ENCODE measurements around the gene TUBGCP6. TPM values are rescaled to one million over a fixed set of nuclear protein-coding genes. Genes with fewer than 3 reads are reported as not detected.

Gene TUBGCP6
- total and polyA plus RNA-seq, 2 donors (not counting 1 experiment from before 2014, with no cell fraction given): 137 to 178 TPM

GRCh38 chr22:50281957-50282356 lies 37.1 kb upstream of the TUBGCP6 start:
- Histone ChIP-seq H2AFZ (ENCODE audit: insufficient read depth, low read depth, low read length, poor library complexity, severe bottlenecking) (no peak overlapping the region), H3K4me3 (ENCODE audit: control extremely low read depth in 1 of 5, extremely low read depth in 1 of 5, insufficient read depth in 1 of 5, low read depth in 2 of 5, low read length in 4 of 5) (no peak overlapping the region), H3K4me1 (ENCODE audit: control insufficient read depth in 2 of 2, insufficient read depth in 2 of 2, low read length in 2 of 2) (no peaks in the 10 kb centered on the region), H3K9me3 (ENCODE audit: control extremely low read depth in 1 of 3, control insufficient read depth in 2 of 3, insufficient read depth in 1 of 3, low read length in 2 of 3) (peaks cover 0 to 4% (median 0%) of the 10 kb centered on the region in 3 donors), H3K27ac (ENCODE audit: low read length in 2 of 2) (no peak overlapping the region), H3K4me2 (replicated peaks; ENCODE audit: low read depth, low read length, poor library complexity, severe bottlenecking) (no peak overlapping the region), H3K79me2 (ENCODE audit: control insufficient read depth, insufficient read depth, low read length) (no peaks in the 10 kb centered on the region), H3K9ac (ENCODE audit: low read length) (no peak overlapping the region), H3K27me3 (replicated peaks in 1 of 4; ENCODE audit: control extremely low read depth in 1 of 4, control insufficient read depth in 3 of 4, insufficient read depth in 4 of 4, low read length in 3 of 4) (no peaks in the 10 kb centered on the region), H4K20me1 (ENCODE audit: control insufficient read depth, insufficient read depth, low read length, poor library complexity, severe bottlenecking) (no peaks in the 10 kb centered on the region), H3K36me3 (replicated peaks in 1 of 2; ENCODE audit: control extremely low read depth in 1 of 2, control insufficient read depth in 1 of 2, extremely low read depth in 1 of 2, insufficient read depth in 2 of 2, low read length in 1 of 2) (no peaks in the 10 kb centered on the region)
- H3K27ac Mint-ChIP-seq: no peak overlapping the region
- WGBS (ENCODE audit: insufficient coverage): 96% methylated on average over 25 of the region's 25 CpGs
- DNase-seq (no peak), ATAC-seq (ENCODE audit: low read depth) (no peak)
- ChIA-PET POLR2A (interaction anchor here (1.0 kb wide), 1 partner anchor 44 kb away, joined by 9 read pairs; no protein-coding TSS in a partner anchor), CTCF (no interaction called here)
- H3K9me3 Mint-ChIP-seq (ENCODE audit: insufficient read depth): no peaks in the 10 kb centered on the region
- no peaks in the 10 kb centered on the region for H3K4me1 Mint-ChIP-seq
- no peak for TF ChIP-seq CTCF (IDR thresholded peaks at IDR 0.05)
- no peak for TF ChIP-seq EZH2 (IDR thresholded peaks at IDR 0.05; ENCODE audit: borderline replicate concordance, insufficient read depth, low read depth, low read length, poor library complexity, severe bottlenecking)
- no peak overlapping the region for H3K4me3 Mint-ChIP-seq
- H3K27me3 Mint-ChIP-seq: no peaks in the 10 kb centered on the region
- intact Hi-C loops (cut with micrococcal nuclease): no loop called here

- WGBS (ENCODE audit: insufficient coverage): 96% methylated on average over 36 of the region's 36 CpGs
- Mint-ChIP-seq H3K9me3 (ENCODE audit: insufficient read depth) (no peaks in the 10 kb centered on the region), H3K4me1 (no peaks in the 10 kb centered on the region), H3K27me3 (no peaks in the 10 kb centered on the region), H3K27ac (no peak overlapping the region), H3K4me3 (no peak overlapping the region)
- intact Hi-C loops (cut with micrococcal nuclease): no loop called here
- TF ChIP-seq EZH2 (IDR thresholded peaks at IDR 0.05; ENCODE audit: borderline replicate concordance, insufficient read depth, low read depth, low read length, poor library complexity, severe bottlenecking) (no peak), CTCF (IDR thresholded peaks at IDR 0.05) (no peak)
- Histone ChIP-seq H3K27ac (ENCODE audit: low read length in 2 of 2) (no peak overlapping the region), H3K9ac (ENCODE audit: low read length) (no peak overlapping the region), H3K4me2 (replicated peaks; ENCODE audit: low read depth, low read length, poor library complexity, severe bottlenecking) (no peak overlapping the region), H3K4me1 (ENCODE audit: control insufficient read depth in 2 of 2, insufficient read depth in 2 of 2, low read length in 2 of 2) (no peaks in the 10 kb centered on the region), H3K9me3 (ENCODE audit: control extremely low read depth in 1 of 3, control insufficient read depth in 2 of 3, insufficient read depth in 1 of 3, low read length in 2 of 3) (peaks cover 0 to 4% (median 0%) of the 10 kb centered on the region in 3 donors), H4K20me1 (ENCODE audit: control insufficient read depth, insufficient read depth, low read length, poor library complexity, severe bottlenecking) (no peaks in the 10 kb centered on the region), H2AFZ (ENCODE audit: insufficient read depth, low read depth, low read length, poor library complexity, severe bottlenecking) (no peak overlapping the region), H3K79me2 (ENCODE audit: control insufficient read depth, insufficient read depth, low read length) (no peaks in the 10 kb centered on the region), H3K4me3 (ENCODE audit: control extremely low read depth in 1 of 5, extremely low read depth in 1 of 5, insufficient read depth in 1 of 5, low read depth in 2 of 5, low read length in 4 of 5) (no peak overlapping the region), H3K36me3 (replicated peaks in 1 of 2; ENCODE audit: control extremely low read depth in 1 of 2, control insufficient read depth in 1 of 2, extremely low read depth in 1 of 2, insufficient read depth in 2 of 2, low read length in 1 of 2) (no peaks in the 10 kb centered on the region), H3K27me3 (replicated peaks in 1 of 4; ENCODE audit: control extremely low read depth in 1 of 4, control insufficient read depth in 3 of 4, insufficient read depth in 4 of 4, low read length in 3 of 4) (no peaks in the 10 kb centered on the region)
- DNase-seq (no peak), ATAC-seq (ENCODE audit: low read depth) (no peak)
- CTCF ChIA-PET: interaction anchor here (0.6 kb wide), 1 partner anchor 60 kb away, joined by 3 read pairs; no protein-coding TSS in a partner anchor
- POLR2A ChIA-PET: interaction anchor here (1.0 kb wide), 1 partner anchor 44 kb away, joined by 9 read pairs; no protein-coding TSS in a partner anchor
Observed at GRCh38 chr22:50281384-50281760, 36.5 kb upstream of the TUBGCP6 start.

Data from B cell (primary cell).